ENCODE data around the gene GOLGA8G.
"Not testable (repeated sequence)": the region's sequence is repeated elsewhere in the genome, so short reads cannot be mapped to it uniquely, and the experiment has no call there.

GOLGA8G gene

GRCh38 chr15:28532954-28533353 lies at the start of gene GOLGA8G:
Gene GOLGA8G, minus strand, starts transcription at chr15:28532971. Its CDS starts 62 bp downstream, at chr15:28532909.
- DNase-seq = not testable (repeated sequence)

GRCh38 chr15:28573351-28573750 lies 40.6 kb upstream of the GOLGA8G start:
- DNase-seq = not testable (repeated sequence)

GRCh38 chr15:28553268-28553667 lies 20.5 kb upstream of the GOLGA8G start, which contains the start of gene GOLGA6L25:
Gene GOLGA6L25, plus strand, starts transcription at chr15:28553568. Its CDS starts 61 bp downstream, at chr15:28553629.
- DNase-seq = not testable (repeated sequence)

GRCh38 chr15:28515208-28515607 lies 17.6 kb downstream of the GOLGA8G start:
- DNase-seq = not testable (repeated sequence)

- DNase-seq = not testable (repeated sequence)
Measured at GRCh38 chr15:28514128-28514527, 18.6 kb downstream of the GOLGA8G start.

- not testable (repeated sequence) for DNase-seq
Measured at GRCh38 chr15:28508217-28508889, 24.4 kb downstream of the GOLGA8G start.

GRCh38 chr15:28481340-28481739 lies 51.4 kb downstream of the GOLGA8G start:
- DNase-seq = not testable (repeated sequence)
